Neuronal stem cell (in vitro differentiated cells): ENCODE data around the gene SLMAP.

Experiments
- DNase-seq: peaks from one replicate; pipeline ENCODE4 v3.0.0-alpha.2; 2013; ENCODE audit warnings: low spot score
- H2AFZ ChIP-seq: one replicate; pipeline ENCODE4 v1.6.1; 2013; ENCODE audit warnings: mild to moderate bottlenecking, low read length, inconsistent platforms
- H2AK5ac ChIP-seq: 2 replicates; pipeline ENCODE4 v1.6.1; 2013; ENCODE audit warnings: low read depth, mild to moderate bottlenecking, inconsistent platforms, low read length, moderate library complexity, mixed read lengths
- H2BK120ac ChIP-seq: 2 replicates; pipeline ENCODE4 v1.6.1; 2013; ENCODE audit warnings: low read depth, mild to moderate bottlenecking, inconsistent platforms, low read length, moderate library complexity, mixed read lengths
- H2BK12ac ChIP-seq: one replicate; pipeline ENCODE4 v1.6.1; 2013; ENCODE audit warnings: low read length, inconsistent platforms
- H2BK15ac ChIP-seq: 2 replicates; pipeline ENCODE4 v1.6.1; 2013; ENCODE audit warnings: mild to moderate bottlenecking, low read length, inconsistent platforms, mixed read lengths
- H2BK5ac ChIP-seq: one replicate; pipeline ENCODE4 v1.6.1; 2013; ENCODE audit warnings: inconsistent platforms, mild to moderate bottlenecking, low read length, moderate library complexity
- H3K14ac ChIP-seq: one replicate; pipeline ENCODE4 v1.6.1; 2013; ENCODE audit warnings: low read length, inconsistent platforms
- H3K18ac ChIP-seq: 2 replicates; pipeline ENCODE4 v1.6.1; 2013; ENCODE audit warnings: low read length, inconsistent platforms
- H3K23ac ChIP-seq: 2 replicates; pipeline ENCODE4 v1.6.1; 2013; ENCODE audit warnings: low read depth, mild to moderate bottlenecking, mixed read lengths, low read length, inconsistent platforms; ENCODE audit not compliant: poor library complexity
- H3K27ac ChIP-seq: replicated peaks from 3 replicates; pipeline ENCODE4 v1.5.1; 2013; ENCODE audit warnings: low read length, inconsistent platforms
- H3K27me3 ChIP-seq, 3 experiments: 2 replicates each; pipeline ENCODE4 v1.6.1; 2013; ENCODE audit warnings: low read length in 3 of 3, mild to moderate bottlenecking in 2 of 3, inconsistent platforms in 1 of 3, low read depth in 1 of 3, mixed read lengths in 1 of 3, moderate library complexity in 1 of 3; ENCODE audit not compliant: control insufficient read depth in 3 of 3, insufficient read depth in 3 of 3
- H3K36me3 ChIP-seq, 2 donors: replicated peaks in 1 of 2; 2 replicates each; pipeline ENCODE4 v1.6.1; 2013; ENCODE audit warnings: low read length in 2 of 2; ENCODE audit not compliant: control insufficient read depth in 2 of 2, insufficient read depth in 2 of 2
- H3K4ac ChIP-seq: 2 replicates; pipeline ENCODE4 v1.6.1; 2013; ENCODE audit warnings: inconsistent platforms, mild to moderate bottlenecking, low read length, moderate library complexity
- H3K4me1 ChIP-seq, 2 donors: 1 replicate in 1 of 2; 2 replicates in 1 of 2; pipeline ENCODE4 v1.6.1; 2013; ENCODE audit warnings: low read length in 2 of 2, low read depth in 1 of 2; ENCODE audit not compliant: control insufficient read depth in 2 of 2, insufficient read depth in 1 of 2
- H3K4me2 ChIP-seq: one replicate; pipeline ENCODE4 v1.6.1; 2013; ENCODE audit warnings: mild to moderate bottlenecking, low read length, inconsistent platforms; ENCODE audit not compliant: insufficient read depth, poor library complexity, severe bottlenecking
- H3K4me3 ChIP-seq, 2 donors: 2 replicates each; pipeline ENCODE4 v1.5.1; 2013; ENCODE audit warnings: low read length in 2 of 2, mild to moderate bottlenecking in 2 of 2, inconsistent platforms in 1 of 2, moderate library complexity in 1 of 2
- H3K79me1 ChIP-seq: one replicate; pipeline ENCODE4 v1.6.1; 2013; ENCODE audit warnings: low read depth, mild to moderate bottlenecking, inconsistent platforms, low read length, moderate library complexity
- H3K9ac ChIP-seq: one replicate; pipeline ENCODE4 v1.6.1; 2013; ENCODE audit warnings: mild to moderate bottlenecking, low read depth, low read length, inconsistent platforms; ENCODE audit not compliant: poor library complexity
- H3K9me3 ChIP-seq, 2 donors: replicated peaks in 1 of 2; 2 replicates each; pipeline versions ENCODE3 to v1.6.1; 2013; ENCODE audit warnings: low read length in 2 of 2, mild to moderate bottlenecking in 2 of 2, inconsistent platforms in 1 of 2, low read depth in 1 of 2, mixed read lengths in 1 of 2, moderate library complexity in 1 of 2; ENCODE audit not compliant: control insufficient read depth in 2 of 2, insufficient read depth in 1 of 2
- H4K8ac ChIP-seq: one replicate; pipeline ENCODE4 v1.6.1; 2013; ENCODE audit warnings: low read depth, mild to moderate bottlenecking, inconsistent platforms, low read length, moderate library complexity
- H4K91ac ChIP-seq: one replicate; pipeline ENCODE4 v1.6.1; 2013; ENCODE audit warnings: low read length, low read depth, mild to moderate bottlenecking, inconsistent platforms; ENCODE audit not compliant: poor library complexity
- WGBS, 2 donors: extraction: QIAGEN DNeasy Blood & Tissue Kit; methylation state at CpG; one replicate each; pipeline ENCODE4 v1.1.7; 2013; ENCODE audit warnings: missing lambda C conversion rate in 2 of 2, mixed read lengths in 1 of 2; ENCODE audit not compliant: insufficient read length in 2 of 2, insufficient replicate concordance in 1 of 2; ENCODE audit errors: extremely low coverage in 2 of 2; 5-methylcytosine and 5-hydroxymethylcytosine counted together

The SLMAP gene

GRCh38 chr3:57796261-57796660 is 40.2 kb downstream of the SLMAP start:
- Histone ChIP-seq H2AK5ac (no peak overlapping the region), H2AFZ (no peak overlapping the region), H3K27me3 (no peaks in the 10 kb centered on the region), H2BK12ac (no peak overlapping the region), H3K36me3 (no peaks in the 10 kb centered on the region), H3K4me3 (no peak overlapping the region), H2BK120ac (no peak overlapping the region), H3K4ac (no peak overlapping the region), H2BK15ac (no peak overlapping the region), H3K4me2 (no peak overlapping the region), H3K27ac (no peak overlapping the region), H3K9ac (no peak overlapping the region), H3K18ac (no peak overlapping the region), H3K14ac (no peak overlapping the region), H3K9me3 (no peaks in the 10 kb centered on the region), H4K91ac (no peak overlapping the region), H4K8ac (no peak overlapping the region), H3K4me1 (no peaks in the 10 kb centered on the region), H2BK5ac (no peak overlapping the region), H3K79me1 (peaks cover 2% of the 10 kb centered on the region), H3K23ac (no peak overlapping the region)
- no CpG with 5 or more reads among the region's 4 CpGs for WGBS, 2 donors
- no peak for DNase-seq

- Histone ChIP-seq H3K4me3 (no peak overlapping the region), H2BK5ac (no peak overlapping the region), H3K79me1 (peaks cover under 1% of the 10 kb centered on the region), H3K4me1 (no peaks in the 10 kb centered on the region), H3K9ac (no peak overlapping the region), H2BK15ac (no peak overlapping the region), H4K91ac (no peak overlapping the region), H3K4me2 (no peak overlapping the region), H3K36me3 (no peaks in the 10 kb centered on the region), H3K18ac (no peak overlapping the region), H3K23ac (no peak overlapping the region), H2AK5ac (no peak overlapping the region), H3K27me3 (no peaks in the 10 kb centered on the region), H3K9me3 (no peaks in the 10 kb centered on the region), H2BK12ac (no peak overlapping the region), H2AFZ (no peak overlapping the region), H4K8ac (no peak overlapping the region), H3K14ac (no peak overlapping the region), H3K4ac (no peak overlapping the region), H3K27ac (no peak overlapping the region), H2BK120ac (no peak overlapping the region)
- no CpG with 5 or more reads among the region's 3 CpGs for WGBS, 2 donors
- no peak for DNase-seq
These were observed 41.8 kb downstream of the SLMAP start for GRCh38 chr3:57797701-57798487.

DNA sequence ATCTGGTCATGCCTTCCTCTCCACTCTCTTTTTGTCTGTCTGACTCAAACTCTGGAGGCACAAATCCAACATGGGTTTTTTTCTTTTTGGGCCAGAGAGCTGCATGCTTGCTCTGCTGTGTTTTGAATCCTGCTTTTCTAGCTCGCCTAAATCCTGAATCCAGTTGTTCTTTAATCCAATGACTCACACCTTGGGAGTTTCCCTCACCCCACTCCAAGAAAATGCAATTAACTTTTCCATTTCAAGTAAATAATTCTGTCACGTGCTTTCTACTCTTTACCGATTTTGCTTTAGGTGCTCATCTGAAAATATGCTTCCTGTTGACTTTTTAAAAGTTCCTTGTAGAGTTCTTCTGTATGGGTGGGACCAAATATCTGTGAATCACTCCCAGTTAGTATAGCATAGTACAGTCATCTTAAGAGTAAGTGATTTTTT is 47.6 kb downstream of the SLMAP start:
- H3K4me3 ChIP-seq = no peak overlapping the region
- H3K4ac ChIP-seq = no peak overlapping the region
- no peak overlapping the region for H2BK120ac ChIP-seq
- no peak overlapping the region for H2BK15ac ChIP-seq
- H3K18ac ChIP-seq = no peak overlapping the region
- H3K14ac ChIP-seq = no peak overlapping the region
- DNase-seq = no peak
- no peak overlapping the region for H2AK5ac ChIP-seq
- no peak overlapping the region for H4K91ac ChIP-seq
- H3K4me1 ChIP-seq = no peaks in the 10 kb centered on the region
- peaks cover 2% of the 10 kb centered on the region for H3K79me1 ChIP-seq
- no peak overlapping the region for H3K4me2 ChIP-seq
- no peaks in the 10 kb centered on the region for H3K9me3 ChIP-seq
- H3K27ac ChIP-seq = no peak overlapping the region
- no peak overlapping the region for H2BK5ac ChIP-seq
- no peak overlapping the region for H2AFZ ChIP-seq
- no peak overlapping the region for H3K23ac ChIP-seq
- H4K8ac ChIP-seq = no peak overlapping the region
- no peaks in the 10 kb centered on the region for H3K36me3 ChIP-seq
- H2BK12ac ChIP-seq = no peak overlapping the region
- WGBS, 2 donors = no CpG with 5 or more reads among the region's 3 CpGs
- H3K9ac ChIP-seq = no peak overlapping the region
- H3K27me3 ChIP-seq = no peaks in the 10 kb centered on the region

DNA sequence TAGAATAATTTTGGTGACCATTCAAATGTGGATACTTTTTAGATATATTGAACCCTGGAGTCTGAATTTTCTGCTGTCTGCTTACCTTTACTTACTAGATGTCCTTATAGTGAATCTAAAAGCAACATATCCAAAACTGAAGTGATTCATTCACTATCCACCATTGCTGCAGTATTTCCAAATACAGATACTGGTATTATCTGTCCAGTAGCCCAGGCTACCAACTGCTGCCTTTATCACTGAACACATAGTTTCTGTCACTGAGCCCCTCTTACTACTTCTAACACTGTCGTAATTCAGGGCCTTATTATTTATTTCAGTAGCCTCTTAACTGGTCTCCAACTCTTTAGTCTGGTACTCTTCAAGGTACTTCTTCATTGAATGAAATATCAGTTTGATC is 49.2 kb downstream of the SLMAP start:
- no CpG with 5 or more reads among the region's 1 CpG for WGBS, 2 donors
- Histone ChIP-seq H3K4me1 (no peaks in the 10 kb centered on the region), H2AK5ac (no peak overlapping the region), H2BK5ac (no peak overlapping the region), H4K8ac (no peak overlapping the region), H2BK15ac (no peak overlapping the region), H3K9ac (no peak overlapping the region), H3K79me1 (peaks cover 8% of the 10 kb centered on the region), H3K4me3 (no peak overlapping the region), H3K27me3 (no peaks in the 10 kb centered on the region), H2AFZ (no peak overlapping the region), H2BK120ac (no peak overlapping the region), H3K4me2 (no peak overlapping the region), H3K18ac (no peak overlapping the region), H2BK12ac (no peak overlapping the region), H3K36me3 (no peaks in the 10 kb centered on the region), H3K9me3 (no peaks in the 10 kb centered on the region), H3K4ac (no peak overlapping the region), H3K23ac (no peak overlapping the region), H4K91ac (no peak overlapping the region), H3K27ac (no peak overlapping the region), H3K14ac (no peak overlapping the region)
- DNase-seq = no peak
